ENCODE data around the gene PPP2R2D. TPM values are rescaled to one million over a fixed set of nuclear protein-coding genes. Genes with fewer than 3 reads are reported as not detected.
A peak's percentile ranks its signal among the peaks of the same experiment; 100 is the strongest.

PPP2R2D gene
- total and polyA plus RNA-seq, 3 experiments from 2014 or later = 23.5 to 34.0 (median 24.5) TPM

- Mint-ChIP-seq H3K9me3 (no peaks in the 10 kb centered on the region), H3K36me3 (peaks cover 0 to 1% (median 0%) of the 10 kb centered on the region in 3 donors), H3K27ac (peak overlapping the region; percentile 59 to 94 (median 88)), H3K4me1 (peaks cover 26 to 44% (median 33%) of the 10 kb centered on the region in 3 donors), H3K27me3 (peaks cover 1 to 10% of the 10 kb centered on the region in 2 donors), H3K4me3 (peak overlapping the region; percentile 10 to 84 (median 67))
- peak; percentile 46 to 82 (median 60) for DNase-seq
- no peaks in the 10 kb centered on the region for H3K36me3 ChIP-seq (ENCODE audit: insufficient read depth, low read length)
- peaks cover 25% of the 10 kb centered on the region for H3K4me1 ChIP-seq (ENCODE audit: insufficient read depth, low read length)
- H3K27me3 ChIP-seq (ENCODE audit: insufficient read depth, low read length, poor library complexity, severe bottlenecking) = no peaks in the 10 kb centered on the region
- H3K9me3 ChIP-seq (ENCODE audit: low read length) = no peaks in the 10 kb centered on the region
- ChIA-PET CTCF (interaction anchor here (1.4 to 3.4 kb wide), 5 partner anchors 9 to 127 kb away, joined by 3 to 19 read pairs (median 5); no protein-coding TSS in a partner anchor), POLR2A (interaction anchor here (1.5 kb wide), 1 partner anchor 77 kb away, joined by 3 read pairs; no protein-coding TSS in a partner anchor)
- peak overlapping the region; percentile 66 for H3K27ac ChIP-seq (ENCODE audit: low read depth, low read length)
- H3K4me3 ChIP-seq (ENCODE audit: low read length) = no peak overlapping the region
Measured at GRCh38 chr10:131896403-131896802, 4.4 kb upstream of the PPP2R2D start.

- Mint-ChIP-seq H3K36me3 (peaks cover 0 to 7% (median 0%) of the 10 kb centered on the region in 3 donors), H3K27me3 (peaks cover 1 to 10% of the 10 kb centered on the region in 2 donors), H3K27ac (peak overlapping the region in 2 of 8 donors; percentile 23 to 65), H3K4me3 (peak overlapping the region in 2 of 7 donors; percentile 12 to 66), H3K4me1 (peaks cover 34 to 52% (median 41%) of the 10 kb centered on the region in 3 donors), H3K9me3 (no peaks in the 10 kb centered on the region)
- Histone ChIP-seq H3K27me3 (ENCODE audit: insufficient read depth, low read length, poor library complexity, severe bottlenecking) (no peaks in the 10 kb centered on the region), H3K36me3 (ENCODE audit: insufficient read depth, low read length) (no peaks in the 10 kb centered on the region), H3K9me3 (ENCODE audit: low read length) (no peaks in the 10 kb centered on the region), H3K27ac (ENCODE audit: low read depth, low read length) (peak overlapping the region; percentile 66), H3K4me3 (ENCODE audit: low read length) (no peak overlapping the region), H3K4me1 (ENCODE audit: insufficient read depth, low read length) (peaks cover 33% of the 10 kb centered on the region)
- DNase-seq = no peak
- ChIA-PET POLR2A (interaction anchor here (1.5 kb wide), 1 partner anchor 76 kb away, joined by 3 read pairs; no protein-coding TSS in a partner anchor), CTCF (interaction anchor here (1.6 to 2.9 kb wide), 2 partner anchors 75 to 126 kb away, joined by 5 to 13 read pairs; no protein-coding TSS in a partner anchor)
Measured at GRCh38 chr10:131897297-131897899, 3.4 kb upstream of the PPP2R2D start.

- Histone ChIP-seq H3K27me3 (ENCODE audit: insufficient read depth, low read length, poor library complexity, severe bottlenecking) (no peaks in the 10 kb centered on the region), H3K36me3 (ENCODE audit: insufficient read depth, low read length) (no peaks in the 10 kb centered on the region), H3K27ac (ENCODE audit: low read depth, low read length) (peak overlapping the region; percentile 24), H3K4me1 (ENCODE audit: insufficient read depth, low read length) (peaks cover 39% of the 10 kb centered on the region), H3K4me3 (ENCODE audit: low read length) (no peak overlapping the region), H3K9me3 (ENCODE audit: low read length) (no peaks in the 10 kb centered on the region)
- H3K9me3 Mint-ChIP-seq = no peaks in the 10 kb centered on the region
- CTCF ChIA-PET = interaction anchor here (2.9 kb wide), 1 partner anchor 125 kb away, joined by 13 read pairs; no protein-coding TSS in a partner anchor
- peaks cover 1 to 10% of the 10 kb centered on the region in 2 donors for H3K27me3 Mint-ChIP-seq
- H3K36me3 Mint-ChIP-seq = peaks cover 0 to 7% (median 0%) of the 10 kb centered on the region in 3 donors
- peaks cover 38 to 56% (median 46%) of the 10 kb centered on the region in 3 donors for H3K4me1 Mint-ChIP-seq
- DNase-seq = no peak
- POLR2A ChIA-PET = no interaction called here
- peak overlapping the region in 2 of 7 donors; percentile 32 to 36 for H3K4me3 Mint-ChIP-seq
- H3K27ac Mint-ChIP-seq = peak overlapping the region in 1 of 8 donors; percentile 46
Measured at GRCh38 chr10:131898061-131898460, 2.7 kb upstream of the PPP2R2D start.

- peaks cover 46% of the 10 kb centered on the region for H3K4me1 ChIP-seq (ENCODE audit: insufficient read depth, low read length)
- no peak for DNase-seq
- Mint-ChIP-seq H3K4me3 (peak overlapping the region in 4 of 7 donors; percentile 36 to 86 (median 84)), H3K4me1 (peaks cover 42 to 60% (median 50%) of the 10 kb centered on the region in 3 donors), H3K9me3 (no peaks in the 10 kb centered on the region), H3K27me3 (peaks cover 1 to 10% of the 10 kb centered on the region in 2 donors), H3K36me3 (peaks cover 0 to 10% (median 0%) of the 10 kb centered on the region in 3 donors), H3K27ac (peak overlapping the region in 5 of 8 donors; percentile 9 to 56 (median 46))
- H3K27ac ChIP-seq (ENCODE audit: low read depth, low read length) = no peak overlapping the region
- H3K9me3 ChIP-seq (ENCODE audit: low read length) = no peaks in the 10 kb centered on the region
- ChIA-PET POLR2A (no interaction called here), CTCF (interaction anchor here (2.5 to 2.9 kb wide), 2 partner anchors 124 to 125 kb away, joined by 12 to 13 read pairs; no protein-coding TSS in a partner anchor)
- no peaks in the 10 kb centered on the region for H3K27me3 ChIP-seq (ENCODE audit: insufficient read depth, low read length, poor library complexity, severe bottlenecking)
- no peak overlapping the region for H3K4me3 ChIP-seq (ENCODE audit: low read length)
- no peaks in the 10 kb centered on the region for H3K36me3 ChIP-seq (ENCODE audit: insufficient read depth, low read length)
Measured at GRCh38 chr10:131898713-131899112, 2.1 kb upstream of the PPP2R2D start.

GRCh38 chr10:131899116-131899690 is 1.6 kb upstream of the PPP2R2D start:
- H3K36me3 ChIP-seq (ENCODE audit: insufficient read depth, low read length) = no peaks in the 10 kb centered on the region
- no peaks in the 10 kb centered on the region for H3K27me3 ChIP-seq (ENCODE audit: insufficient read depth, low read length, poor library complexity, severe bottlenecking)
- H3K27ac Mint-ChIP-seq = peak overlapping the region in 6 of 8 donors; percentile 15 to 94 (median 88)
- no peaks in the 10 kb centered on the region for H3K9me3 ChIP-seq (ENCODE audit: low read length)
- peak overlapping the region; percentile 44 to 87 (median 85) for H3K4me3 Mint-ChIP-seq
- H3K9me3 Mint-ChIP-seq = no peaks in the 10 kb centered on the region
- ChIA-PET POLR2A (interaction anchor here (1.6 kb wide), 1 partner anchor 10 kb away, joined by 5 read pairs; no protein-coding TSS in a partner anchor), CTCF (interaction anchor here (1.4 to 2.5 kb wide), 2 partner anchors 13 to 124 kb away, joined by 10 to 12 read pairs; no protein-coding TSS in a partner anchor)
- peaks cover 47 to 63% (median 53%) of the 10 kb centered on the region in 3 donors for H3K4me1 Mint-ChIP-seq
- H3K27me3 Mint-ChIP-seq = peaks cover 1 to 10% of the 10 kb centered on the region in 2 donors
- H3K27ac ChIP-seq (ENCODE audit: low read depth, low read length) = no peak overlapping the region
- H3K4me1 ChIP-seq (ENCODE audit: insufficient read depth, low read length) = peaks cover 51% of the 10 kb centered on the region
- peaks cover 0 to 10% (median 0%) of the 10 kb centered on the region in 3 donors for H3K36me3 Mint-ChIP-seq
- H3K4me3 ChIP-seq (ENCODE audit: low read length) = no peak overlapping the region
- DNase-seq = no peak

DNA sequence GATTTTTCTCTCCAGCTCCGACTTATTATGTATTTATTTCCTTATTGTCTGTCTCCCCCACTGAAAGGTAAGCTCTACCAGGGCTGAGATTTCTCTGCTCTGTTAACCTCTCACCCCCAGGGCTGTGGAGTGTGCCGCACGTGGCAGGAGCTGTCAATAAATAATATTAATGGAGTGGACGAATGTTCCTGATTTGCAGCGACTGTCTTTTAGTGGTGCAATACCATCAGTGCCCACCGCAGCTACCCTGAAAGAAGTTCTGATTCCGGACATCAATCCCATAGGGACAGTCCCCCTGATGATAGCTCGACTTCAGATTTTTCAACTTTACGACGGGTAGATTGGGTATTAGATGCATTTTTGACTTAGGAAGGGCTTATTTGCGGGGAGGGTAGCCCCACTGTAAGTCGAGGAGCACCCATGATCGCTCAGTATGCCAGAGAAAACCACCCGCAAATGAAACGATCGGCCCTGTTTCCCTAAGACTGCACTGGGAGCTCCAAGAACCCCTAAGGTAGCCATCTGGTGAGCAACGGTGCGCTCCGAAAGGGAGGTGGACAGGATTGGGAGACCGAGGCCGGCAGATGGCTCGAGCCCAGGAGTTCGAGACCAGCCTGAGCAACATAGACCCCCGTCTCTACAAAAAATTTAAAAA is 986 bp upstream of the PPP2R2D start:
- Mint-ChIP-seq H3K36me3 (peaks cover 0 to 12% (median 0%) of the 10 kb centered on the region in 3 donors), H3K9me3 (no peaks in the 10 kb centered on the region), H3K27ac (peak overlapping the region; percentile 61 to 98 (median 88)), H3K4me3 (peak overlapping the region; percentile 85 to 96 (median 86)), H3K27me3 (peaks cover 1 to 10% of the 10 kb centered on the region in 2 donors), H3K4me1 (peaks cover 54 to 69% (median 59%) of the 10 kb centered on the region in 3 donors)
- H3K27me3 ChIP-seq (ENCODE audit: insufficient read depth, low read length, poor library complexity, severe bottlenecking) = no peaks in the 10 kb centered on the region
- peak in 1 of 5 donors; percentile 5 for DNase-seq
- H3K4me1 ChIP-seq (ENCODE audit: insufficient read depth, low read length) = peaks cover 57% of the 10 kb centered on the region
- peak overlapping the region; percentile 68 for H3K27ac ChIP-seq (ENCODE audit: low read depth, low read length)
- ChIA-PET CTCF (interaction anchor here (0.7 to 2.5 kb wide), 3 partner anchors 14 to 124 kb away, joined by 3 to 12 read pairs (median 10); no protein-coding TSS in a partner anchor), POLR2A (interaction anchor here (0.6 to 1.6 kb wide), 3 partner anchors 9 to 81 kb away, joined by 3 to 5 read pairs (median 3); no protein-coding TSS in a partner anchor)
- H3K36me3 ChIP-seq (ENCODE audit: insufficient read depth, low read length) = no peaks in the 10 kb centered on the region
- H3K4me3 ChIP-seq (ENCODE audit: low read length) = peak overlapping the region; percentile 61
- H3K9me3 ChIP-seq (ENCODE audit: low read length) = no peaks in the 10 kb centered on the region

GRCh38 chr10:131901181-131901829 is 497 bp downstream of the PPP2R2D start:
- peak overlapping the region; percentile 84 to 95 (median 90) for H3K4me3 Mint-ChIP-seq
- peak overlapping the region in 7 of 8 donors; percentile 80 to 95 (median 94) for H3K27ac Mint-ChIP-seq
- H3K4me1 Mint-ChIP-seq = peaks cover 55 to 71% (median 63%) of the 10 kb centered on the region in 3 donors
- Histone ChIP-seq H3K9me3 (ENCODE audit: low read length) (no peaks in the 10 kb centered on the region), H3K27me3 (ENCODE audit: insufficient read depth, low read length, poor library complexity, severe bottlenecking) (no peaks in the 10 kb centered on the region), H3K36me3 (ENCODE audit: insufficient read depth, low read length) (peaks cover 8% of the 10 kb centered on the region), H3K27ac (ENCODE audit: low read depth, low read length) (peak overlapping the region; percentile 76), H3K4me3 (ENCODE audit: low read length) (peak overlapping the region; percentile 83), H3K4me1 (ENCODE audit: insufficient read depth, low read length) (peaks cover 68% of the 10 kb centered on the region)
- peaks cover 1 to 10% of the 10 kb centered on the region in 2 donors for H3K27me3 Mint-ChIP-seq
- POLR2A ChIA-PET = interaction anchor here (0.6 to 1.6 kb wide), 4 partner anchors 12 to 73 kb away, joined by 3 to 4 read pairs (median 3); no protein-coding TSS in a partner anchor
- no peaks in the 10 kb centered on the region for H3K9me3 Mint-ChIP-seq
- CTCF ChIA-PET = interaction anchor here (0.7 to 2.5 kb wide), 4 partner anchors 9 to 122 kb away, joined by 3 to 12 read pairs (median 6); no protein-coding TSS in a partner anchor
- H3K36me3 Mint-ChIP-seq = peaks cover 0 to 23% (median 0%) of the 10 kb centered on the region in 3 donors
- DNase-seq = peak; percentile 38 to 67 (median 43)

Data from CD8-positive, alpha-beta memory T cell (primary cell).